Breast epithelium (tissue), 4 donors: Measurements from ENCODE around the gene SWSAP1. TPM values are rescaled to one million over a fixed set of nuclear protein-coding genes. Genes with fewer than 3 reads are reported as not detected.
A peak's percentile ranks its signal among the peaks of the same experiment; 100 is the strongest.

ENCODE experiments used
- DNase-seq, 2 donors: peaks; one replicate each; pipeline ENCODE4 v3.0.0-alpha.2; 2019; ENCODE audit warnings: low spot score in 2 of 2
- H3K27ac ChIP-seq, 2 donors: fragments of 200-600 bp; sonication (generic) in 1 of 2; one replicate each; pipeline ENCODE4 v1.5.1; 2016 to 2019; ENCODE audit warnings: mild to moderate bottlenecking in 1 of 2
- H3K27me3 ChIP-seq, 2 donors: fragments of 200-600 bp; sonication (generic) in 1 of 2; one replicate each; pipeline versions ENCODE4 v1.5.1 to v1.6.0; 2017 to 2019; ENCODE audit warnings: control low read depth in 1 of 2, mild to moderate bottlenecking in 1 of 2
- H3K36me3 ChIP-seq: fragments of 200-600 bp; one replicate; pipeline ENCODE4 v1.5.1; 2019
- H3K4me1 ChIP-seq, 2 donors: fragments of 200-600 bp; sonication (generic); one replicate each; pipeline ENCODE4 v1.5.1; 2016 to 2019; ENCODE audit warnings: control low read depth in 1 of 2
- H3K4me3 ChIP-seq, 3 donors: fragments of 200-600 bp; sonication (generic); 1 replicate in 2 of 3; 2 replicates in 1 of 3; pipeline ENCODE4 v1.5.1; 2016 to 2019; ENCODE audit warnings: mild to moderate bottlenecking in 3 of 3, moderate library complexity in 2 of 3
- H3K9me3 ChIP-seq, 2 donors: fragments of 200-600 bp; sonication (generic) in 1 of 2; one replicate each; pipeline ENCODE4 v1.5.1; 2016 to 2019; ENCODE audit warnings: control low read depth in 1 of 2
- POLR2A ChIP-seq: fragments of 450-650 bp; IDR thresholded peaks from one replicate; pipeline ENCODE4 v1.6.1; 2016; ENCODE audit warnings: antibody characterized with exemption, mild to moderate bottlenecking, moderate library complexity
- POLR2AphosphoS5 ChIP-seq, 3 donors: sonication (generic); formaldehyde crosslinking; IDR thresholded peaks; one replicate each; pipeline ENCODE4 v1.6.1; 2017; ENCODE audit warnings: antibody characterized with exemption in 3 of 3
- intact Hi-C: fragments of 100-400 bp; cut with DNase I; formaldehyde crosslinking; loops from one replicate; pipeline ENCODE4 v1.15.1; 2023; ENCODE audit warnings: low total_unique reads
- total RNA-seq, 3 donors: library from RNA; depleted of rRNA; stranded (reverse); fragments of >200 nt; gene quantifications; one replicate each; pipeline ENCODE4 v1.1.0, GENCODE V29; 2016
- TF ChIP-seq, protein P1 (sequence below), 3 donors: fragments of 450-650 bp; IDR thresholded peaks; one replicate each; pipeline ENCODE4 v1.5.1; 2016 to 2017; ENCODE audit warnings: antibody characterized with exemption in 3 of 3, mild to moderate bottlenecking in 3 of 3, moderate library complexity in 3 of 3

The SWSAP1 gene
- total RNA-seq, 3 donors from 2014 or later: 1.1 to 2.6 (median 2.2) TPM

DNA sequence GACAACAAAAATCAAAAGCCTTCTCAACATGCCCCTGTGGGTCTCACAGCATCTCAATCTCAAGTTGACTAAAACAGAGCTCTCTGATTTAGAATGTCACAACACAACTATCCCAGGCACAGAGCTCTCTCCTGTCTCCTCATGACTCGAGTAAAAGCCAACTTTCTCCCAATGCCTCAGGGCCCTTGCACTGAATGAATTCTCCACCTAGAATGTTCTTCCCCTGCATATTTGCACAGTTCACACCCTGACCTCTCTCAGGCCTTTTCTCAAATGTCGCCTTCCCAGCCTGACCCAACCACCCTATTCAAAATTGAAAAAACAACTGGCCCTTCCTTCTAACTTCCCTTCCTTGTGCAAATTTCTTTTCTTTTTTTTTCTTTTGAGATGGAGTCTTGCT lies 3.7 kb upstream of the SWSAP1 start:
- H3K27me3 ChIP-seq: no peaks in the 10 kb centered on the region
- H3K9me3 ChIP-seq: no peaks in the 10 kb centered on the region
- TF ChIP-seq, protein P1, sequence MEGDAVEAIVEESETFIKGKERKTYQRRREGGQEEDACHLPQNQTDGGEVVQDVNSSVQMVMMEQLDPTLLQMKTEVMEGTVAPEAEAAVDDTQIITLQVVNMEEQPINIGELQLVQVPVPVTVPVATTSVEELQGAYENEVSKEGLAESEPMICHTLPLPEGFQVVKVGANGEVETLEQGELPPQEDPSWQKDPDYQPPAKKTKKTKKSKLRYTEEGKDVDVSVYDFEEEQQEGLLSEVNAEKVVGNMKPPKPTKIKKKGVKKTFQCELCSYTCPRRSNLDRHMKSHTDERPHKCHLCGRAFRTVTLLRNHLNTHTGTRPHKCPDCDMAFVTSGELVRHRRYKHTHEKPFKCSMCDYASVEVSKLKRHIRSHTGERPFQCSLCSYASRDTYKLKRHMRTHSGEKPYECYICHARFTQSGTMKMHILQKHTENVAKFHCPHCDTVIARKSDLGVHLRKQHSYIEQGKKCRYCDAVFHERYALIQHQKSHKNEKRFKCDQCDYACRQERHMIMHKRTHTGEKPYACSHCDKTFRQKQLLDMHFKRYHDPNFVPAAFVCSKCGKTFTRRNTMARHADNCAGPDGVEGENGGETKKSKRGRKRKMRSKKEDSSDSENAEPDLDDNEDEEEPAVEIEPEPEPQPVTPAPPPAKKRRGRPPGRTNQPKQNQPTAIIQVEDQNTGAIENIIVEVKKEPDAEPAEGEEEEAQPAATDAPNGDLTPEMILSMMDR (IDR thresholded peaks at IDR 0.05): no peak
- TF ChIP-seq POLR2AphosphoS5 (IDR thresholded peaks at IDR 0.05): no peak
- no peak for TF ChIP-seq POLR2A
- no peak for DNase-seq
- intact Hi-C loops: no loop called here
- H3K36me3 ChIP-seq: no peaks in the 10 kb centered on the region
- H3K4me3 ChIP-seq: no peak overlapping the region
- no peak overlapping the region for H3K27ac ChIP-seq
- H3K4me1 ChIP-seq: peaks cover 0 to 3% of the 10 kb centered on the region in 2 donors

DNA sequence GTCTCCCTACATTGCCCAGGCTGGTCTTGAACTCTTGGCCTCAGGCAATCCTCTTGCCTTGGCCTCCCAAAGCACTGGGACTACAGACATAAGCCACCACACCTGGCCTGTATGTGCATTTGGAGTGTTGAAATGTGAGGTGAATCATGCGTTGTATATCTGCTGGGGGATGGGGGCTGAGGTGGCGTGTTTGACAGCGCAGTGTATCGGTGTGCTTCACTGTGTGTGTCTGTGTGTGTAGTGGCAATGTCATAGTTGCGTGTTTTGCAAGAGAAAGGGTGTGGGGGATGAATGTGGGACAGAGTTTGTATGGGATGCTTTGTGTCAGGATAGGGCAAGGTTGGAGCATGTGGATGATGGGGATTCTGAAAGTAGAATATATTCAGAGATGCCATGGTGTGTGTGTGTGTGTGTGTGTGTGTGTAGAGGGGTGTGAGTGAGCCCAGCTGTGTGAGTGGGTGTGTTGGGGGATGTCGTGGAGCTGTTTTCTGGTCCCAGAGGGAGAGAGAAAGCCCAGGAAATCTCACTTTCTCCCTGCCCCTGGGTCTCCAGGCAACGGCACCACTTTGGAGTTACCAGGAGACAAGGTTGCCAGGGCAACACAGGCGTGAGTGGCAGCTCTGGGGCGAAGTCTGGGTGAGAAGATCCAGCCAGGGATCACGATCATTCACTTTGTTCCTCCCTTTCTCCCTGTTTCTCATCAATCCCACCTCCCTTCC lies 1.1 kb upstream of the SWSAP1 start:
- Histone ChIP-seq H3K9me3 (no peaks in the 10 kb centered on the region), H3K4me3 (no peak overlapping the region), H3K27ac (no peak overlapping the region), H3K27me3 (no peaks in the 10 kb centered on the region), H3K36me3 (no peaks in the 10 kb centered on the region), H3K4me1 (peaks cover 0 to 6% of the 10 kb centered on the region in 2 donors)
- intact Hi-C loops: no loop called here
- DNase-seq: no peak
- TF ChIP-seq, protein P1 (IDR thresholded peaks at IDR 0.05): no peak

DNA sequence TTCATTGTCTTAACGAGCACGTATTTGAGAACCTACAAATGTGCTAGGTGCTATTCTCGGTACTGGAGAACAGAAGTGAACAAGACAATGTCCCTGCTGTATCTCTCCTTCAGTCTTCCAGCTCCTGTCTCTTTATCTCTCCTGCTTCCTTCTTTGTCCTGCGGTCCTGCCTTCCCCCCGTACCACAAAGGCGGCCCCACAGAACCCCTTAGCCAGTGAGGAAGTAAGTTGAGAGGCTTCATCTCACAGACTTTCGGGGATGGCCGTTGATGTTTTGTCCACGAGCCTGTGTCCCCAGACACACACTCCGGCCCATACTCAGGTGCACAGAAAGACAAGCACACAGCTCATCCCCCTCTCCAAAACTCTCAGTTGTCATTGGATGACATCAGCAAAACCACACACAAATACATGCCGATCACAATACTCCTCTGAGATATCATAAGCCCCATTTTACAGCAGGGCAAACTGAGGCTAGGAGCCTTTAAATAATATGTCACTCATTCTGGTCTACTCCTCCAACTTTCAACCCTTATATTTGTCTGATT lies 507 bp upstream of the SWSAP1 start:
- Histone ChIP-seq H3K4me1 (peaks cover 0 to 6% of the 10 kb centered on the region in 2 donors), H3K36me3 (no peaks in the 10 kb centered on the region), H3K27me3 (no peaks in the 10 kb centered on the region), H3K27ac (peak overlapping the region; percentile 91 to 97), H3K9me3 (no peaks in the 10 kb centered on the region), H3K4me3 (peak overlapping the region; percentile 60 to 64 (median 63))
- no peak for DNase-seq
- intact Hi-C loops: no loop called here
- TF ChIP-seq POLR2AphosphoS5 (IDR thresholded peaks at IDR 0.05) (no peak), POLR2A (no peak)
- TF ChIP-seq, protein P1 (IDR thresholded peaks at IDR 0.05): no peak

DNA sequence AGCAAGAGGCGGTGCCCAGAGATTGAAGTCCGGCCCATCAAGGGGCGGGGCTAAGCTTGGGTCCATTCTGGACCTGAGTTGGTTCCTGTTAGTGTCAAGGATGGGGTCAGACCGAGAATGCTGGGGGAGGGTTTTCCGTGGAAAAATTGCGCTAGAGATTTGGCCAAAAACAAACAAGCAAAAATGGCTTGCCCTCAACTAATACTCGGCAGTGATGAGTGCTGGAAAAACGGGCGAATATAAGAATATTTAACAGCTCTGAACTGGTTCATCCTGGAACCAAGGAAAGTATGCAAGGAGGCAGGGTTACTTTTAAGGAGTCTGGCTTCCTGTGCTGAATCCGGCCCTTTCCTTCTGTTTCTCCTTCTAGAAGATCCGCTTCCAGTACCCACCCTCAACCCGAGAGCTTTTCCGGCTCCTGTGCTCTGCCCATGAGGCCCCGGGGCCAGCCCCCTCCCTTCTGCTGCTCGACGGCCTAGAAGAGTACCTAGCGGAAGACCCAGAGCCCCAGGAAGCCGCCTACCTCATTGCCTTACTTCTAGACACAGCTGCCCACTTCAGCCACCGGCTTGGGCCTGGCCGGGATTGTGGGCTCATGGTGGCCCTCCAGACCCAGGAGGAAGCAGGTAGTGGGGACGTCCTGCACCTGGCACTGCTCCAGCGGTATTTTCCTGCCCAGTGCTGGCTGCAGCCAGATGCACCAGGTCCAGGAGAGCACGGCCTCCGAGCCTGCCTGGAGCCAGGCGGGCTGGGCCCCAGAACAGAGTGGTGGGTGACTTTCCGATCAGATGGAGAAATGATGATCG lies 880 bp downstream of the SWSAP1 start:
- TF ChIP-seq POLR2A (no peak), POLR2AphosphoS5 (IDR thresholded peaks at IDR 0.05) (peak in 1 of 3 donors; percentile 12)
- Histone ChIP-seq H3K27ac (peak overlapping the region; percentile 91 to 97), H3K4me1 (peaks cover 0 to 6% of the 10 kb centered on the region in 2 donors), H3K4me3 (peak overlapping the region; percentile 60 to 64 (median 63)), H3K9me3 (no peaks in the 10 kb centered on the region), H3K36me3 (no peaks in the 10 kb centered on the region), H3K27me3 (no peaks in the 10 kb centered on the region)
- intact Hi-C loops: no loop called here
- peak in 1 of 2 donors; percentile 56 for DNase-seq

DNA sequence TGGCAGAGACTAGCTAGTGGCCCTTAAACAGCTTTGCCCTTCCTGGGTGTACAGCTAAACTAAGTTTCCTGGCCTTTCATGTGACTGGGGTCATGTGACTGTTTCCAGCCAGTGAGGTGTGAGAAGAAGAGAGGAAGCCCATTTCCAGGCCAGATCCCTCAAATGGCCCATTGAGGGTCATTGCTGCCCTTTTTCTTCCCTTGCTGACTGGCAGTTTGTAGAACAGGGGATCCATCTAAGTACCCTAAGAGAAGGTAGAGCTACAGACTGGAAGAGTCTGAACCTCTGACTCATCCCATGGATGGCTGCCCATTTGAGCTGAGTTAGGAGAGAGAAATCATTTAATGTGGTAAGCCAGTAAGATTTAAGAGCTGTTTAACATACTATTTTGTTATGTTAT lies 2.8 kb downstream of the SWSAP1 start:
- H3K9me3 ChIP-seq: no peaks in the 10 kb centered on the region
- intact Hi-C loops: no loop called here
- DNase-seq: no peak
- H3K36me3 ChIP-seq: no peaks in the 10 kb centered on the region
- H3K27ac ChIP-seq: peak overlapping the region; percentile 35 to 67
- H3K27me3 ChIP-seq: peaks cover 0 to 3% of the 10 kb centered on the region in 2 donors
- no peak for TF ChIP-seq POLR2A
- TF ChIP-seq, protein P1 (IDR thresholded peaks at IDR 0.05): no peak
- no peak for TF ChIP-seq POLR2AphosphoS5 (IDR thresholded peaks at IDR 0.05)
- peaks cover 6 to 9% of the 10 kb centered on the region in 2 donors for H3K4me1 ChIP-seq
- no peak overlapping the region for H3K4me3 ChIP-seq
